EL (cell line): ENCODE measurements around the gene HIP1.
"Not testable (repeated sequence)": the region's sequence is repeated elsewhere in the genome, so short reads cannot be mapped to it uniquely, and the experiment has no call there.

Experiments
- DNase-seq: peaks from one replicate; pipeline ENCODE4 v3.0.0-alpha.2; 2016

Gene HIP1

GRCh38 chr7:75712517-75713361, 26.0 kb downstream of the HIP1 start:
- DNase-seq = no peak

DNA sequence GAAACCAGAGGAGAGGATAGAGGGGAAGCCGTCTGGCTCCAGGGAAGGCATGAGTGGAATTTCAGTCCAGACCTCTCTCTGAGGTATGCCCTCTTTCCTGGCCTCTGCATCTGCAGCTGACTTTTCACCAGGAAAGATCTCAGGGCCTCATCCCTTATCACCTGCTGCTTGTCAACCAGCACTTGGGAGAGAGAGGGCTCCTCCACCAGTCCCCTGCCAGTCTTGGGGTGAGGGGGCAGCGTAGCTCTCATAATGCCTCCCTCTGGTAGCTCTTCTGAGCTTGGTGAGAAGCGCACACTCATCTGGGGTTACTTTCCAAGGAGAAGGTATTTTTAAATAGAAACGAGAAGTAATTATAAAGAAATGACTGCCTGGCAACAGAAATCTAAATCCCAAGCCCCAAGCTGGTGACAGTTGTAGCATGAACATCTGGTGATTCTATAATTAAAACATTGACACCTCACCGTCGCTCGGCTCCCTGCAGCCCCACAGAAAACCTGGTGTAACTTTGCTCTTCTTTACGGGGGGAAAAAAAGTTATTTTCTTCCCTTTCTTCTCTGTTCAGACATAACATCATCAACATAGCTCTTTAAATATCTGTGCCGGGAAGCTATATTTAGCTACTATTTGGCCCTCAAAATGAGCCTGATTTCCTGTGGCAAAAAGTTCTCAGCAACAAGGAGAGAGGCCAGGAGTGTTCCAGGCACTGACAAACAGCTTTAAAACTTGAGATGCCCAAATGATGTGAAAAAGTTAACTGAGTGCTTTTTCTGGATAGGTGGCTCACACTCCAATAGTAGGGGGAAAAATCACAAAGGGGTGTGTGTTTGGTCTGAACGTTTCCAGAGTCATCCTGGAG, 26.9 kb downstream of the HIP1 start:
- peak; percentile 45 for DNase-seq

DNA sequence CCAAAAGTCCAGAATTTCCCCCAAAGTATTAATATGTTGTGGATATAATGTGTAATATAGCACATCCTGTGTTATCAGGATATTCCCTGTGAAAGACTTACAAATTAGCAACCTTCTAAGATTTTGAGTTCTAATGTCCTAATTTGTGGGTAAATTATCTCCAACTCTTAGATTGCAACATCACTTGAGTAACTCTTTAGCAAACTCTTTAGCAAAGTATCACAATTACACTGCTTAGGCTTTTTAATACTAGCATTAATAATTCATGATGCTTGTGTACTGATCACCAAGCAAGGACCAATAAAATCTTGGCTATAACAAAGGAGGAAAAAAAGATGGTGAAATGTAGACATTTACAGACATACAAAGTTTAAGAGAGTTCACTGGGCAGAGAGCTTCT, 27.7 kb downstream of the HIP1 start:
- DNase-seq = no peak

DNA sequence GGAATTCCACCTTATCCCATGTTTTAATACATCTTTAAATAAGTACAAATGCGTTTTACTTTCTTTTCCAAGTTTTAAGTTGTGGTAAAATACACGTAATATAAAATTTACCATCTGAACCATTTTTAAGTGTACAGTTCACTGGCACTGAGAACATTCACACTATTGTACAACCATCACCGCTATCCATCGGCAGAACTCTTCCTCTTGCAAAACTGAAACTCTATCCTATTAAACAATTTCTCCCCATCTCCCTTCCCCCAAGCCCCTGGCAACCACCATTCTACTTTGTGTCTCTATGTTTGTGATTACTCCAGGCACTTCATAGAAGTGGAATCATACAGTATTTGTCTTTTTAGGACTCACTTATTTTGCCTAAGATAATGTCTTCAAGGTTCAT, 33.8 kb downstream of the HIP1 start:
- DNase-seq = no peak

DNA sequence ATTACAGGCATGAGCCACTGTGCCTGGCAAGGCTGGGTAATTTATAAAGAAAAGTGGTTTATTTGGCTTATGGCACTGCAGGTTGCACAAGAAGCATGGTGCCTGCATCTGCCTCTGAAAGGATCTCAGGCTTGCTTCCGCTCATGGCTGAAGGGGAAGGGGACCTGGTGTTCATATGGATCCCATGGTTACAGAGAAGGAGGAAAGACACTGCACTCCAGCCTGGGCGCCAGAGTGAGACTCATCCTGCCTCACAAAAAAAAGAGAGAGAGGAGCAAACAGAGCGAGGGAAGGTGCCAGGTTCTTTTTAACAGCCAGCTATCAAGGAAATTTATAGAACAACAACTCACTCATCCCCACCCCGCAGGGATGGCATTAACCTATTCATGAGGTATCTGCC, 36.2 kb downstream of the HIP1 start:
- DNase-seq = no peak

DNA sequence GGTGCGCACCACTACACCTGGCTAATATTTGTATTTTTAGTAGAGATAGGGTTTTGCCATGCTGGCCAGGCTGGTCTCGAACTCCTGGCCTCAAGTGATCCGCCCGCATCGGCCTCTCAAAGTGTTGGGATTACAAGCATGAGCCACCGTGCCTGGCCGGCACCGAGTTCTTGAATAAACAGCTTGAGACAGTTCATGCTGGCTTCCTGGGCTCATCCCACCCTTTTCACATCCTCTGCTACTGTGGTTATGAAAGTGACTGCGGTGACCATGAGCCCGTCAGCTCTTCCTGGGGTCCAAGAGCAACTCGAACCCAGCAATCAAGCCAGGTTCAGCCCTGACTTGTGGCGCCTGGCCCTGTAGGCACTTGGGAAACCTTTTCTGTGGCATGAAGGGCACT, 38.7 kb downstream of the HIP1 start:
- DNase-seq = no peak

GRCh38 chr7:75698358-75698757, 40.4 kb downstream of the HIP1 start:
- DNase-seq = no peak

DNA sequence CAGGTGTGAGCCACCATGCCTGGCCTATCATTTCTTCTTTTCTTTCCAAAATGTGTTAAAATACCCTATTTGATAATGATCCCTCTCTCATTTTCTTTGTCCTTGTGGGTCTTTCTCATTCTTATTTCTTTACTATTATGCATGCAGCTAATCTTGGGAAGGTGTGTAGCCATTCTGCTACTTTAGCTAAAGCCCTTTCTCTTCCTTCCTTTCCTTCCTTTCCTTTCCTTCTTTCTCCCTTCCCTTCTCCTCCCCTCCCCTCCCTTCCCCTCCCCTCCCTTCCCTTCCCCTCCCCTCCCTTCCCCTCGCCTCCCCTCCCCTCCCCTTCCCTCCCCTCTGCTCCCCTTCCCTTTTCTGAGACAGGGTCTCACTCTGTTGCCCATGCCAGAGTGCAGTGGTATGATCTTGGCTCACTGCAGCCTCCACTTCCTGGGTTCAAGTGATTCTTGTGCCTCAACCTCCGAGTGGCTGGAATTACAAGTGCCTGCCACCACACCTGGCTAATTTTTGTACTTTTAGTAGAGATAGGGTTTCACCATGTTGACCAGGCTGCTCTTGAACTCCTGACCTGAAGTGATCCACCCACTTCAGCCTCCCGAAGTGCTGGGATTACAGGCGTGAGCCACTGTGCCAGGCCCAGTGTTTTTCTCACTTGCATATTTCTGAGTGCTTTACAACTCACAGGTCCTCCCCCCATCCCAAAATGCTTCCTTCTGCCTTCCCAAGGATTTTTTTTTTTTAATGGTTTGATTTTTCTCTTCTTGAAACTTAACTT, 42.3 kb downstream of the HIP1 start:
- DNase-seq = no peak

DNA sequence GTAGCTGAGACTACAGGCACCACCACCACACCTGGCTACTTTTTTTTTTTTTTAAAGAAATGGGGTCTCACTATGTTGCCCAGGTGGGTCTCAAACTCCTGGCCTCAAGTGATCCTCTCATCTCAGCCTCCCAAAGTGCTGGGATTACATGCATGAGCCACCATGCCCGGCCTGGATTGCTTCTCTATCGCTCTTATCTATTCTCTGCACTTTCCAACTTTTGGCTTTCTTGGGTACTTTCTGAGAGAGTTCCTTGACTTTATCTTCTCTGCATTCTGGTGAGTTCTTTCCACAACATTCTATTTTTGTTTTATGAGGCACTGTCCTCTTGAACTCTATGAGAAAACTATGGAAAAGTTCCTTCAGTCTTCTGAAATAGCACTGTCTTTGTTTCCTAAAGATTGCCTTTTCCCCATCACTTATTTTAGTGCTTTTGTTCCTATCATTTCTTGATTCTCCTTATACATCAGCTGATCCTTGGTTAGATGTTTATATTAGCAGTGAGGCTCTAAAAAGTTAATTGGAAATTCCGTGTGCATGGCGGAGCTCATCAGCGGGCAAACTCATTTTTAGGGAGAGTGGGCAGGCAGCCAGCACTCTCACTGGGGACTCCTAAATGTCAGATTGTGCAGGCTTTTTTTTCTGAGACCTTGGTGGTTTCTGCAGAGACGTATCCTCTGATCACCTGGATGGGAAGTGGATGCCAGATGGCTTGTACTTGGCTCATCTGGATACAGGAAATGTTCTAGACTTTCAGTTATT, 43.9 kb downstream of the HIP1 start:
- no peak for DNase-seq

DNA sequence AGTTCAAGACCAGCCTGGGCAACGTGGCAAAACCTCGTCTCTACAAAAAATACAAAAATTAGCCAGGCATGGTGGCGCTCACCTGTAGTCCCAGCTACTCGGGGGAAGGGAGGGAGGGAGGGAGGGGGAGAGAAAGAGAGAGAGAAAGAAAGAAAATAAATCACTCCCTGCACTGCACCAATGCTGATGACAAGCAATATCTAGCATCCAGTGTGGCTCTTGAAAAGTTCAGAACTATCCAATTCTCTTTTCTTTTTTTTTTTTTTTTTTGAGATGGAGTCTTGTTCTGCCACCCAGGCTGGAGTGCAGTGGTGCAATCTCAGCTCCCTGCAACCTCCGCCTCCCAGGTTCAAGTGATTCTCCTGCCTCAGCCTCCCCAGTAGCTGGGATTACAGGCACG, 45.1 kb downstream of the HIP1 start:
- not testable (repeated sequence) for DNase-seq

GRCh38 chr7:75691793-75692543, 46.8 kb downstream of the HIP1 start:
- no peak for DNase-seq

GRCh38 chr7:75690121-75690523, 48.6 kb downstream of the HIP1 start:
- DNase-seq = no peak

DNA sequence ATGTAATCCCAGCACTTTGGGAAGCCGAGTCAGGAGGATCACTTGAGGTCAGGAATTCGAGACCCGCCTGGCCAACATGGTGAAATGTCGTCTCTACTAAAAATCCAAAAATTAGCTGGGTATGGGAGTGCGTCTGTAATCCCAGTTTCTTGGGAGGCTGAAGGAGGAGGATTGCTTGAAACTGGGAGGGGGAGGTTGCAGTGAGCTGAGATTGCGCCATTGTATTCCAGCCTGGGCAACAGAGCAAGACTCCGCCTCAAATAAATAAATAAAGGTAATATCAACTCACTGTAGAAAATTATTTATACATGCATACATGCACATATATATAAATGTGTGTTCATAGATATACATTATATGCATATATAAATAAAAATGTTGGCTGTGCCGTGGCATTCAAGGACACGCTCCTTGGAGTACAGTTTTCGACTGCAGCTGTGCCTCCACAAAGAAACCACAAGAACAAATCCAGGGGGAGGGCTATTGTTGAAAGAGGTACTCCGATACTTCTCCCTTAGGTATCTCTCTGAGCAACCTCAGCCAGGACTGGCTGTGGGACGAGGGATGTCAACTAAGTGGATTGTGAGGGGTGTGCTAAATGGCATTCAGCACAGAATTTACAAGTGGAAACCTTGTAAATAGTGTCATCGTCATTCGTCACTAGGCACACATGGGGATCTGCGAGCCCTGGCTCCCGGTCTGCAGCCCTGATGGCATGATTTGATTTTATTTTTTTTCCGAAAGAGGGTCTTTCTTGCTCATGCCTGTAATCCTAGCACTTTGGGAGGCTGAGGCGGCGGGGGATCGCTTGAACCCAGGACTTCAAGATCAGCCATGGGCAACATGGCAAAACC, 49.3 kb downstream of the HIP1 start:
- DNase-seq = no peak

DNA sequence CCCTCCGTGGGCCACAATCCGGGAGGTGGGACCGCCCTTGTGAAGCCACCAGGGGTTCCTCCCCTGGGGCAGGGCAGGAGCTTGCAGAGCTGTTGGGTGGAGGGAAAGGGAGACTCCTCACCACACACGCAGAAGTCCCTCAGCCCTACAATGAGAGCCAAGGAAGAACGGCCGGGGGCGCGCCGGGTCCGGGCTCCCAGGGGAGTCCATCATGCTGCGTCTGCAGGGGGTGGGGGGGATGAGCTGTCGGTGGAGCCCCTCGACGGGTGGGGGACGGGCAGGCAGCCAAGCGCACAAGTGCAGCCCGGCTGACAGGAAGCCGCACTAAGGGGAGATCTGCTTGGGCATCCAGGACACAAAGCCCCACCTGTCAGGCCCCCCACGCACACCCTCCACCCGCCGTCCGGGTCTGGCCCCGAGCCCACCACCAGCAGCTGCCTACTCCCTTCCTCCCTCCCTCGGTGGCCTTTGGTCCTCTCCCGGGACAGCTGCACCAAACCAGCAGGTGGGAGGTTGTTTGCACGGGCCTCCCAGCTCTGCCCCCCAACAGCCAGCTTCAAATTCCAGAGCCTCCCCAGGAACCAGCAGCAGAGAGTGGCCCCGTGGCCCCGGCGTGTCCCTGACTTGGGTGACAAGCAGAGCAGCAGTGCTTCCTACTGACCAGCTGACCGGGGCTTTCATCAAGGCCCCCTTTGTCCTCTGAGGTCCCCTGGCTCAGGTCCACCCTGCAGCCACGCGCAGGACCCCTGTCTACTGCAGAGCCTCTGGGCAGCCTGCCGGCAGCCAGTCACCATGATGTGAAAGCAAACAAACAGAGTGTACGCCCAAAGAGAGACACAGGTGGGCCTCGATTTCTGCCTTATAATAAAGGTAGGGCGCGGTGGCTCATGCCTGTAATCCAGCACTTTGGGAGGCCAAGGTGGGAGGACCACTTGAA, 50.3 kb downstream of the HIP1 start:
- no peak for DNase-seq

- DNase-seq = no peak
These were observed 51.3 kb downstream of the HIP1 start for GRCh38 chr7:75687246-75688088.

DNA sequence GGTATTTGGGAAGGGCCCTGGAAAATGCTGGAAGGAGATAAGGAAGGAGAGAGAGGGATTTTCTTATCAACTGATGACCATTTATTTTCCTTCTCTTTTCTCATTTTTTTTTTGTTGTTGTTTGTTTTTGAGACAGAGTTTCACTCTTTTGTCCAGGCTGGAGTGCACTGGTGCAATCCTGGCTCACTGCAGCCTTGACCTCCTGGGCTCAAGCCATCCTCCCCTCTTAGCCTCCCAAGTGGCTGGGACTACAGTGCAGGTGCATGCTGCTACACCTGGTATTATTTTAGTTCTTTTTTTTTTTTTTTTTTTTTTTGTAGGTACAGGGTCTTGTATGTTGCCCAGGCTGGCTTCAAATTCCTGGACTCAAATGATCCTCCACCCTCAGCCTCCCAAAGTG, 52.2 kb downstream of the HIP1 start:
- no peak for DNase-seq

GRCh38 chr7:75682052-75682451, 56.7 kb downstream of the HIP1 start:
- DNase-seq = not testable (repeated sequence)

DNA sequence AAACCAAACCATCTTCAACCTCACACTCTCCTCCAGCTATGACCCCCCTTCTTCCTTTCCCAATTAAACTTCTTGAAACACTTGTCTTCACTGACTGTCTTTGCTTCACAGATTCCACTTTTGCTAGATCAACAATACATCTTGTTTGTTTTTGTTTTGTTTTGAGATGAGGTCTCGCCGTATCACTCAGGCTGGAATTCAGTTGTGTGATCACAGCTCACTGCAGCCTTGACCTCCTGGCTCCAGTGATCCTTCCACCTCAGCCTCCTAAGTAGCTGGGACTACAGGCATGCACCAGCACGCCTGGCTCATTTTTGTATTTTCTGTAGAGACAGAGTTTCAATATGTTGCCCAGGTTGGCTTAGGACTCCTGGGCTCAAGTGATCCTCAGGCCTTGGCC, 59.7 kb downstream of the HIP1 start:
- DNase-seq = no peak

DNA sequence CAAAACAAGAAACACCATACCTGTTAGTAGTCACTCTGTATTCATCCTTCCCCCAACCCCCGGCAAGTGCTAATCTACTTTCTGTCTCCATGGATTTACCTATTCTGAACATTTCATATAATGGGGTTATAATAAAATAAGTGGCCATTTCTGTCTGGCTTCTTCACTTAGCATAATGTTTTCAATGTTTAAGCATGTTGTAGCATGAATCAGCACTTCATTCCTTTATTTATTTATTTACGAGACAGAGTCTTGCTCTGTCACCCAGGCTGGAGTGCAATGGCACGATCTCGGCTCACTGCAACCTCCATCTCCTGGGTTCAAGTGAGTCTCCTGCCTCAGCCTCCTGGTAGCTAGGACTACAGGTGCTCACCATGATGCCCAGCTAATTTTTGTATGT, 69.2 kb downstream of the HIP1 start:
- DNase-seq = no peak
